K562 (cell line): Measurements from ENCODE around the gene MYCL. TPM values are rescaled to one million over a fixed set of nuclear protein-coding genes. Genes with fewer than 3 reads are reported as not detected.

ENCODE experiments used
- ATAC-seq: fragments of 200-7000 bp; cut with Tn5 transposase; 3 replicates; pipeline ENCODE4 v1.9.1; 2020; ENCODE audit warnings: moderate library complexity
- BruUV-seq: library from RNA; stranded (reverse); fragments of 400-500 nt; replicated peaks from 2 replicates; lab custom pipeline; 2021; lab: Mats Ljungman, UMichigan
- CTCF ChIA-PET: fragments of 300-600 bp; formaldehyde crosslinking; extraction: SDS; loops from one replicate; lab custom pipeline; 2021; ENCODE audit warnings: low intra/inter-chr PET ratio; lab: Yijun Ruan, JAX
- POLR2A ChIA-PET: fragments of 300-600, 350-650 bp; sonication (Branson Sonifier 250); formaldehyde crosslinking; extraction: SDS; loops from one replicate; lab custom pipeline; 2021; ENCODE audit warnings: antibody characterized with exemption, inconsistent platforms; lab: Yijun Ruan, JAX
- DNase-seq, 4 experiments: peaks; one replicate each; pipeline versions ENCODE4 v3.0.0 to v3.0.0-alpha.2; 2011 to 2018; ENCODE audit warnings: low spot score in 3 of 4, mixed read lengths in 3 of 4; ENCODE audit errors: extremely low read depth in 1 of 4
- FAIRE-seq: peaks from 2 replicates; lab custom pipeline; 2011; peaks lifted over from hg19 to GRCh38; lab: Jason Lieb, UNC
- H2AFZ ChIP-seq: 2 replicates; pipeline ENCODE4 v1.6.0; 2011; ENCODE audit warnings: low read depth, low read length, control low read depth, inconsistent platforms
- H3K27ac ChIP-seq: fragments of 200-600 bp; 3 replicates; pipeline ENCODE4 v1.8.0; 2011; ENCODE audit warnings: low read depth, mild to moderate bottlenecking, control low read depth, inconsistent platforms, low read length, moderate library complexity, mixed read lengths; ENCODE audit errors: extremely low read depth
- H3K27me3 ChIP-seq, 2 experiments: fragments of 300-600 bp in 1 of 2; 2 replicates in 1 of 2; 3 replicates in 1 of 2; pipeline versions ENCODE4 v1.6.0 to v1.8.0; 2011; ENCODE audit warnings: inconsistent platforms in 2 of 2, low read length in 2 of 2, mild to moderate bottlenecking in 1 of 2, mixed read lengths in 1 of 2, moderate library complexity in 1 of 2; ENCODE audit not compliant: control insufficient read depth in 2 of 2, insufficient read depth in 2 of 2
- H3K36me3 ChIP-seq: fragments of 300-600 bp; 3 replicates; pipeline ENCODE4 v1.8.0; 2011; ENCODE audit warnings: mild to moderate bottlenecking, low read length, inconsistent platforms; ENCODE audit not compliant: control insufficient read depth, insufficient read depth
- H3K4me1 ChIP-seq, 2 experiments: fragments of 200-600 bp in 1 of 2; replicated peaks in 1 of 2; 2 replicates in 1 of 2; 3 replicates in 1 of 2; pipeline versions ENCODE4 v1.5.1 to v1.8.0; 2011; ENCODE audit warnings: inconsistent platforms in 2 of 2, low read length in 2 of 2, mild to moderate bottlenecking in 1 of 2, mixed read lengths in 1 of 2, moderate library complexity in 1 of 2; ENCODE audit not compliant: control insufficient read depth in 2 of 2, insufficient read depth in 2 of 2
- H3K4me2 ChIP-seq: 2 replicates; pipeline ENCODE4 v1.6.1; 2011; ENCODE audit warnings: low read length, control low read depth, inconsistent platforms, mixed read lengths; ENCODE audit not compliant: insufficient read depth
- H3K4me3 ChIP-seq: fragments of 200-600 bp; sonication (generic), shearing (Covaris generic); 2 replicates; pipeline ENCODE4 v1.5.1; 2016; ENCODE audit warnings: control low read depth, inconsistent platforms
- H3K79me2 ChIP-seq: fragments of 200-600 bp; 3 replicates; pipeline ENCODE4 v1.8.0; 2011; ENCODE audit warnings: low read length, inconsistent platforms; ENCODE audit not compliant: control insufficient read depth, insufficient read depth
- H3K9ac ChIP-seq, 2 experiments: 2 replicates each; pipeline versions ENCODE4 v1.6.0 to v1.6.1; 2011; ENCODE audit warnings: low read depth in 2 of 2, low read length in 2 of 2, control low read depth in 1 of 2, inconsistent platforms in 1 of 2, mild to moderate bottlenecking in 1 of 2, mixed read lengths in 1 of 2; ENCODE audit not compliant: insufficient read depth in 1 of 2
- H3K9me1 ChIP-seq: one replicate; pipeline ENCODE4 v1.6.0; 2011; ENCODE audit warnings: inconsistent platforms, mild to moderate bottlenecking, low read length, moderate library complexity; ENCODE audit not compliant: control insufficient read depth, insufficient read depth
- H3K9me3 ChIP-seq: replicated peaks from 2 replicates; pipeline ENCODE4 v1.5.1; 2011; ENCODE audit warnings: low read depth, low read length, inconsistent platforms; ENCODE audit not compliant: control insufficient read depth, insufficient read depth
- H4K20me1 ChIP-seq: replicated peaks from 2 replicates; pipeline ENCODE4 v1.6.1; 2011; ENCODE audit warnings: low read length, inconsistent platforms, mixed read lengths; ENCODE audit not compliant: control insufficient read depth, insufficient read depth
- CBX1 ChIP-seq: sonication (generic); IDR thresholded peaks from 2 replicates; pipeline ENCODE4 v1.6.1; 2016; ENCODE audit warnings: antibody characterized with exemption, low read depth, mild to moderate bottlenecking
- EP400 ChIP-seq: fragments of 450-650 bp; IDR thresholded peaks from 2 replicates; pipeline ENCODE4 v1.6.1; 2017; ENCODE audit warnings: antibody characterized with exemption, mild to moderate bottlenecking, moderate library complexity
- MXD1 ChIP-seq: fragments of 250-450 bp; sonication (Bioruptor Pico); IDR thresholded peaks from 2 replicates; pipeline ENCODE4 v1.8.0; 2021; ENCODE audit warnings: borderline replicate concordance, mild to moderate bottlenecking, moderate library complexity; ENCODE audit not compliant: poor library complexity, severe bottlenecking
- RBM39 ChIP-seq: fragments of 200-400 bp; formaldehyde crosslinking; optimal IDR thresholded peaks from 2 replicates; pipeline ENCODE3; 2018; ENCODE audit warnings: low read depth, low read length
- RERE ChIP-seq: sonication (generic); formaldehyde crosslinking; IDR thresholded peaks from 2 replicates; pipeline ENCODE4 v1.8.0; 2023; ENCODE audit warnings: missing genetic modification reagents, mild to moderate bottlenecking, borderline replicate concordance
- SREBF2 ChIP-seq: sonication (generic); formaldehyde crosslinking; IDR thresholded peaks from 2 replicates; pipeline ENCODE4 v1.4.0; 2020; ENCODE audit warnings: mild to moderate bottlenecking, missing genetic modification reagents
- ZNF316 ChIP-seq: fragments of 450-650 bp; IDR thresholded peaks from 2 replicates; pipeline ENCODE4 v1.6.1; 2016
- ZNF324 ChIP-seq: fragments of 250-450 bp; sonication (Bioruptor Pico); IDR thresholded peaks from 2 replicates; pipeline ENCODE4 v1.4.0; 2020; ENCODE audit warnings: mild to moderate bottlenecking
- WGBS: fragments of 100-300 bp; shearing (Covaris generic); methylation state at CpG from one replicate; pipeline ENCODE4 v1.1.6; 2016; ENCODE audit warnings: low coverage, mixed read lengths; ENCODE audit not compliant: insufficient coverage; ENCODE audit errors: missing lambda C conversion rate; 5-methylcytosine and 5-hydroxymethylcytosine counted together
- in situ Hi-C: fragments of 300-500 bp; cut with MboI; formaldehyde crosslinking; loops from 4 replicates; pipeline ENCODE4 v1.15.0; 2018; ENCODE audit warnings: inconsistent platforms, mixed read lengths
- intact Hi-C: fragments of 100-400 bp; cut with micrococcal nuclease; formaldehyde crosslinking; loops from 2 replicates; pipeline ENCODE4 v1.14.2; 2022
- polyA plus RNA-seq, 8 experiments: library from polyadenylated mRNA; depleted of rRNA in 4 of 8; stranded (reverse) in 5 of 8; unstranded in 3 of 8; fragments of >200 nt; fragmentation: Nextera tagmentation in 2 of 8; fragmentation: Illumina TruSeq in 1 of 8; extraction: Ambion mirVana in 2 of 8; extraction: Trizol in 1 of 8; gene quantifications; 2 replicates each; pipeline versions ENCODE4 v1.2.1 to v1.2.3, GENCODE V29; 2011 to 2014; ENCODE audit warnings: inconsistent platforms in 1 of 8, missing spikeins in 1 of 8
- total RNA-seq, 7 experiments: library from RNA; depleted of rRNA in 6 of 7; stranded (reverse); fragments of >200 nt in 6 of 7; fragmentation: Illumina TruSeq in 2 of 7; extraction: Trizol in 2 of 7; gene quantifications; 2 replicates each; pipeline versions ENCODE4 v1.2.1 to v1.2.3, GENCODE V29; 2011 to 2021; ENCODE audit warnings: low replicate concordance in 1 of 7

MYCL gene
- total and polyA plus RNA-seq, 9 of the 15 experiments (the other 6 are each of a cell fraction or from before 2014, with no cell fraction given): 3.5 to 22.0 (median 12.8) TPM

GRCh38 chr1:39854738-39855137, 47.0 kb downstream of the MYCL start:
- H3K4me1 ChIP-seq: peaks cover 0 to 5% of the 10 kb centered on the region in 2 experiments; a peak in 2 of 5 replicates
- H4K20me1 ChIP-seq: peaks cover 7% of the 10 kb centered on the region; the same call in 1 of the 2 replicates
- no peak overlapping the region for H3K27ac ChIP-seq
- ATAC-seq (no peak), DNase-seq (no peak), FAIRE-seq (no peak)
- H3K27me3 ChIP-seq: no peaks in the 10 kb centered on the region
- no peaks in the 10 kb centered on the region for H3K9me1 ChIP-seq
- no peak overlapping the region for H3K4me2 ChIP-seq
- H3K36me3 ChIP-seq: peaks cover 80% of the 10 kb centered on the region
- no TSS peak for BruUV-seq
- in situ Hi-C loops: no loop called here
- ChIA-PET CTCF (no interaction called here), POLR2A (interaction anchor here (0.7 to 1.1 kb wide), 4 partner anchors 15 to 147 kb away, joined by 3 read pairs; no protein-coding TSS in a partner anchor)
- TF ChIP-seq ZNF316: no peak
- no peak for TF ChIP-seq ZNF324 (CRISPR knock-in tag)
- TF ChIP-seq SREBF2 (CRISPR knock-in tag): no peak
- no peak for TF ChIP-seq MXD1 (CRISPR knock-in tag)
- no peak for TF ChIP-seq EP400
- no peak for TF ChIP-seq RBM39
- no peak for TF ChIP-seq CBX1
- no peak for TF ChIP-seq RERE (CRISPR knock-in tag)
- no peak overlapping the region for H3K9ac ChIP-seq
- H2AFZ ChIP-seq: no peak overlapping the region
- H3K4me3 ChIP-seq: no peak overlapping the region
- intact Hi-C loops: no loop called here
- WGBS: 87% methylated on average over 8 of the region's 8 CpGs
- no peaks in the 10 kb centered on the region for H3K9me3 ChIP-seq
- H3K79me2 ChIP-seq: peaks cover 90% of the 10 kb centered on the region
